GM21390 (cell line): ENCODE data around the gene MAGOH.

Experiments
- ATAC-seq: cut with Tn5 transposase; IDR thresholded peaks from one replicate; pipeline ENCODE4 v1.9.1; 2021; ENCODE audit not compliant: unreplicated experiment

MAGOH gene

GRCh38 chr1:53271446-53272090, 33.2 kb upstream of the MAGOH start:
- no peak for ATAC-seq

GRCh38 chr1:53270873-53271272, 32.6 kb upstream of the MAGOH start:
- ATAC-seq: no peak

DNA sequence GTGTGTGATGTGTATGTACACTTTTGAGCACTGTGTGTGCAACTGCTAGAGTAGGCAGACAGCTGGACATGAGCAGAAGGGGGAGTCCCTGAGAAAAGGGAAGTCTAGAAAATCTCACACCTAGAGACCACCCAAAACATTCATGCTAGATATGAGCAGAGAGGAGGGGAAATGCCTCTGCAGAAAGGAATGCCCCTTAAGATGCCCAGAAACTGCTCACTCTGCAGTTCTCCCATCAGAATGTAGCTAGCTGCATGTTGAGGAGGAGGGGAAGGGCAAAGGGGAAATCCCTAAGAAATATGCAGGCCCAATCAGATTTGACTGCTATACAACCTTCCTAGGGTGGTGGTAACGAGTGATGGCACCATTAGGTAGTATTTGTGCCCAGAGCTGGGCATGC, 31.8 kb upstream of the MAGOH start:
- ATAC-seq: no peak

- ATAC-seq: no peak
Measured at GRCh38 chr1:53267761-53268160, 29.4 kb upstream of the MAGOH start.

DNA sequence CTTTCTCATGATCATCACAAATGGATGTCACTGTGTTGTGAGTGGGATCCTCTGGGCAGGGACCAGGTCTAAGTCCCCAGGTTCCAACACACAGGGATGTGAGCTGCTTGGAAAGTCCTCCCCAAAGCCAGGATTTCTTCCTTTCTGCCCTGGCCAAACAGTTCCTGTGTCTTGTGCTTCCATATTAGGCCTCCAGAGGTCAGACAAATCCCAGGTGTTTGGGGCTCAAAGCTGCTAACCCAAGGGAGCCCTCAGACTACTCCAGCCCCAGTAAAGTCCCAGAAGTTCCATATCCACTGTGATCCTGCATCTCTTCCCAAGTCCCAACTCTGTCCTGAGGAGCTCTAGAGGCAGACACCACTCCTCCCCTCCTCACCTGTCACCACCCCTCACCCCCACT, 27.7 kb upstream of the MAGOH start:
- ATAC-seq: no peak

- ATAC-seq: no peak
Measured at GRCh38 chr1:53265581-53265980, 27.3 kb upstream of the MAGOH start.

- ATAC-seq: no peak
Measured at GRCh38 chr1:53264048-53264447, 25.7 kb upstream of the MAGOH start.

DNA sequence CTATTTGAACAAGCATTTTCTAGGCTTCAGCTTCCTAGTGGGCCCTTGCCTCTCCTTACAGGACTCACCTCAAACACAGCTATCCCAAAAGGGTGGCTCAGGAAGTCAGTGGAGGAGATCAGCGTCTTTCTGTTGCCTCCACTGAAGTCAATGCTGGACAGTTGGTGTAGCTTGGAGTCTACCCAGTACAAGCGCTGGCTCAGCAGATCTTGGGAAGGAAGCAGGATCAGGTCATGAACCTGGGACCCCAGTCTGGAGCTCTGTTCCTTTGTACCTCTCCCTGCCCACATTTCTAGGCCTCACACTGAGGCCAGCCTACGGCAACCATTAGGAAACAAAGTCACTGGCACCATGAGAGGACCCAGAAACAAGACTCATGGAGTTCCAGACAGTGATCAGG, 23.7 kb upstream of the MAGOH start:
- no peak for ATAC-seq

- no peak for ATAC-seq
Measured at GRCh38 chr1:53260631-53261247, 22.4 kb upstream of the MAGOH start.

DNA sequence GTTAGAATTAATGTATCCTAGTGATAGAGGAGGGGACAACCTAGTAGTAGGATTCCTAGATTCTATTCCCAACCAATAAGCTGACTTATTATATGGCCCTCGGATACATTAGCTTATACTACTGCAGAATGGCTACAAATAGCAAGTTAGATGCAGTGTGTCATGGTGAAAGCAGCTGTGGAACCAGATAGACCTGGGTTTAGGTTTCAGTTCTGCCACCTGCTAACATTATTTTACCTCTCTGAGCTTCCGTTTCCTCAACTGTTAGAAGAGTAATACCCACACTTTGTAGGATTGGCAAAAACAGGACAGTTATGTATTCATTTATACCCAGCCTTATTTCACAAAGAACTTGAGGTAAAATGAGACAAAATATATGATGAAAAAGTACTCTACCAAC, 21.6 kb upstream of the MAGOH start:
- no peak for ATAC-seq

DNA sequence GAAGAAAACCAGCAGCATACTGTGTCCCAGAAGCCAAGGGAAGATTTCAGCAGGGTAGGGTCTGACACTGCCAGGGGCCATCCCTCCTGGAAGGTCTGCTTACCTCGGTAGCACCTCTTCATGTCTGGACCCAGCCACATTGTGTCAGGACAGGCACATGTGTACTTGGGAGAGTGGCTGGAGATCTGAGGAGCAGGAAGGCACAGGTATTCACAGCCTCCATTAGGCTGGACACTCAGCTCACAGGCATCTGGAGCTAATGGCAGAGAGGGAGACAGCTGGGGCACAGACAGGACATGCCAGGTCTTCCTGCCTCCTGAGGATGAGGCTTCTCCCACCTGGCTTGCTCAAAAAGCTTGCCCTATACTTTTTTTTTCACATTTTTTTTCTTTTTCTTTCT, 19.9 kb upstream of the MAGOH start:
- ATAC-seq: no peak

DNA sequence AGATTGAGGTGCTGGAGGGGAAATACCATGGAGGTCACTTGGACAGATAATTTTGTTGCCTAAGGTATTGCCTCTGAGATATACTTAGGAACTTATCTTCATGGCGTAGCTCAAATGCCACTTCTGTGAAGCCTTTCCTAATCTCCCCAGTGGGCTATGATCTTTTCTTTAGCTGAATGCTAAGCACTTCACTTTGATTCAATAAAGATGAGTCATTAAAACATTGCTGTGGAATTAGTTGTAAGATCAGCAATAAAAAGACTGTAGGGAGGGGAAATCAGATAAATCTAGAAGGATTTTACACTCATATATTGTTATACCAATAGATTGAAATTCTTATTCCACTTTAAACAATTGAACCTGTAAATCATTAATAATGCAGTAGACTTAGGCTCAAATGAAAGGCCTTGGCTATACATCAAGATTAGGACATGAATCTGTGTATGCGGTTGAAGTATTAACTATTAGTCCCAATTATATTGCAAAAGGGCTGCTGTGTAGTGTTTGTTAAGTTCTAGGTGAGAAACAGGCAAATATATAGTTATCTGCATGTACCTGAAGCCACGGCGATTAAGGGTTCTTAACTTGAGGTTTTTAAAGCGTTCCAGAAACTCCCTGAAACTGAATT, 19.2 kb upstream of the MAGOH start:
- ATAC-seq: no peak

DNA sequence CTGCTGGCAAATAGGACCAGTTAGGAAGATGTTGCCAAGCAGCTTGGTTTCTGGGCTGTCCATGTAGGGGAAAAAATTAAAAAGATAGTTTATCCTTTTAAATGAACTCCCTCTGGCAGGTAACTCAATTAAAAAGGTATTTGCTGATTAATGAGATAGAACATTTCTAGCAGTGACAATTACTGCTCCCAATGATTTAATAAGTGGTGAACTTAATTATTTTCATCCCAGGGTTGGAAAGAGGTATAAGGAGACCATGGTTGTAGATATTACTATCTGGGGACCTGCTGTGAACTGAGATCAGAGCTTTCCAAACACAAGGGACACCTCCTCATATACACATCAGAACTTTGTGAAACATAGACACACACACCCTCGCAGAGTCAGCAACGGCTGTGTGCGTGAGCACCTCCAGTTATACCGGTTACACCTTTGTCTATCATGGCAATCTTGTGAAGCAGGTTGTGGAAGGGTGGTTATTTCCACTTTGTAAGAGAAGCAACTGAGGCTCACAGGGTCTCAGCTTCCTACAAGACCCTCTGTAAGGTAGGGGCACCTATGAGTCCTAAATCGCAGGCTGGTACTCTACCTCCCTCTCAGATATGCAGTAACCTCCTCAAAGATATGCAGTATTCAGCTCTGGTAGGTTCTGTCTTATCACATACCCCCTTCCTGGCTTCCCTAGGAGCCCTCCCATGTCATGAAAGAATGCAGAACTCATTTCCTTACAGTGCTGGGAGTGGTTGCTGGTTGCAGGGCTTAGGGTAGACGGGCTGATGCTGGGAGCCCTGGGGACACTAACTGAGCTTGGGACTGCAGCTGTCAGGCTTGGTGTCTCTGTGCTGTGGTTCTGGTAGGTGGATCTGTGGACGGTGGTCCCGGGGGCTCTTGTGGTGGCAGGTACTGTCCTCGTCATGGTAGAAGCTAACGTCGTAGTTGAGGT, 18.5 kb upstream of the MAGOH start:
- no peak for ATAC-seq

DNA sequence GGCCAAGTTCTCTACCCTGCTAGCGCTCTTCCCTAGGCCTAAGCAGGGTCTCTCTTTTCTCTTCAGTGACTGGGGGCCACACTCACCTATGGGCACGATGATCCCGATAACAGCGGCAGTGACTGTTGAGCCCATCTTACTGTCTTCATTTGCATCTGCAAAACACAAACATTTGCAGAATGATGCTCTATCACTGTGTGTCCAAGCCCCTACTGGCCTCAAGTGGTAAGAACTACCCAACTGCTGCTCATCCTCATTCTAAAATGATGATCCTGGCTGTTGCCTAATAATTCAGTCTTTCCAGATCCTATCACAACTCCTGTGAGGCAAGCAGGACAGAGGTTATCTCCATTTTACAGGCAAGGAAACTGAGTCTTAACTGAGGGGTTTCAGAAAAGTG, 16.7 kb upstream of the MAGOH start:
- ATAC-seq: no peak

DNA sequence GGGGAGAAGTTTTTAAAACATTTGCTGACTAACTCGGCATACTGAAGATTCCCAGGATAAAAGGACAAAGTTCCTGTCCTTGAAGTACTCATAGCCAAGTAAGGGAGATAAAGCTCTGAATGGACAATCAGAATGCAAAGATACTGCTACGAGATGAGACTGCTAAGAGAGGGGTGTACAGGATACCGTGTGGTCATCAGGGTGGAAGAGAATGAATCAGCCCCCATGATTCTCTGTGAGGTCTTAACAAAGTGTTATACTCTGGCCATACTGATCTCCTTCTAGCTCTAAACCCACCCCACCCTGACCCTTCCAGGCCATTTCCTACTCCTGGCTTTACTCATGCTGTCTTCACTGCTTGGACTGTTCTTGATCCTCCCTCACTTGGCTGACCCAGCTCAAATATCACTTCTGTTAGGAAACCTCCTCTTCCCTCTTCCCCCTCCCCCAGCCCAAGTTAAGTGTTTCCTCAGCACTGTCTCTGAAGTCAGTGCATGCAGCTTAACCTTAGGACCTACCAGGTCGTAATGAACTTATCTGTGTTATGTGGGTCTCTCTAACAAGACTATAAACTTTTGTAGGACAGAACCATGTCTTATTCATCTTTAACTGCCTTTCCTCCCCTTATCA, 15.8 kb upstream of the MAGOH start:
- ATAC-seq: no peak

- ATAC-seq: no peak
Measured at GRCh38 chr1:53250325-53250724, 12.0 kb upstream of the MAGOH start.

GRCh38 chr1:53249706-53250105, 11.4 kb upstream of the MAGOH start:
- ATAC-seq: no peak

DNA sequence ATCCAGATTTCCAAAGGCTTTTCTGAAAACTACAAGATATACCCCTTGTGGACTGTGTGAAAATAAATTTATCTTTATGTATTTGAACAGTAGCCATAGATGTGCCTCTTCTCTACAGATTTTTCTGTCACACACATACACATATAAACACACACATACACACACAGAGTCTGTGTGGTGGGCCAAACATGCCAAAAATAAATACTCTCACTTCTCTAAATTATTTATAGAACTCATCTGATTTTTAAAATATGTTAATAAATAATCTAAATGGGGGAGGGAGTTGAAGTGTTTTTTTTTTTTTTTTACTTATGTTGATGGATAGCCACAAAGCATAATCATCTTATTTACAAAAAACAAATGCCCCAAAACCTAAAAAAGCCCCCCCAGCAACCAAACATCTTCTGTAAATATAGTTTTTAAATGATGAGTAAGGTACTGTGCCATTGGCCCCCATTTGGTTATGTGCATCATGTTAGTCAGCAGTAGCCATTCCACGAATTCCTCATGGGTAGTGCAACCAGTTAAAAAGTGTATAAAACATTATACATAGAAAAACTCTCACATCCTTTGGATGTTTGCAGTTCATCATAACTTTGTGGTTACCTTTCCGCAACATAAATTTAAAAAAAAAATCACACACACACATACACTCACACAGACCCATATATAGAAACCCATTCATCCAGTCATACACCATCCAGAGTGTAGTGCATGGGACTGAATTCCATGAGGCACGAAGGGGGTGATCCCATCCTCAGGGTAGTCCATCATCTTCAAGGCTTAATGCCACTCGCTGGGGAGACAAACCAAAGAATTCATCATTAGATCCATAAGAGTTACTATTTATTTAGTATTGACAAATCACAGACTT, 8.2 kb upstream of the MAGOH start:
- ATAC-seq: no peak

GRCh38 chr1:53244141-53244540, 5.8 kb upstream of the MAGOH start:
- no peak for ATAC-seq

GRCh38 chr1:53242381-53242780, 4.1 kb upstream of the MAGOH start:
- ATAC-seq: no peak
